Stimulated activated CD4-positive, alpha-beta T cell treated with anti-CD3 and anti-CD28 coated beads, Interleukin-4, amount 100 ng/mL, for 48 hours (primary cell): ENCODE results near the gene LARP1.
"Not testable (repeated sequence)": the region's sequence is repeated elsewhere in the genome, so short reads cannot be mapped to it uniquely, and the experiment has no call there.

Source experiments
- DNase-seq, 2 donors: peaks; one replicate each; pipeline ENCODE4 v3.0.0-alpha.2; 2020; ENCODE audit warnings: low read depth in 2 of 2

Gene LARP1

GRCh38 chr5:154734370-154735248 is 20.6 kb upstream of the LARP1 start:
- DNase-seq, result no peak

GRCh38 chr5:154735362-154735761 is 19.8 kb upstream of the LARP1 start:
- not testable (repeated sequence) for DNase-seq

GRCh38 chr5:154736372-154736771 is 18.8 kb upstream of the LARP1 start:
- DNase-seq, result not testable (repeated sequence)

GRCh38 chr5:154737667-154738320 is 17.4 kb upstream of the LARP1 start:
- DNase-seq, result no peak

- DNase-seq, result no peak
Observed at GRCh38 chr5:154740483-154740882, 14.7 kb upstream of the LARP1 start.

GRCh38 chr5:154740957-154741356 is 14.2 kb upstream of the LARP1 start:
- DNase-seq, result no peak

- no peak for DNase-seq
Observed at GRCh38 chr5:154741415-154741814, 13.8 kb upstream of the LARP1 start.

GRCh38 chr5:154743812-154744211 is 11.4 kb upstream of the LARP1 start:
- DNase-seq, result no peak

GRCh38 chr5:154745349-154745748 is 9.8 kb upstream of the LARP1 start:
- DNase-seq, result no peak

- no peak for DNase-seq
Observed at GRCh38 chr5:154749491-154749890, 5.7 kb upstream of the LARP1 start.

- DNase-seq, result not testable (repeated sequence)
Observed at GRCh38 chr5:154750641-154751040, 4.5 kb upstream of the LARP1 start.

- DNase-seq, result no peak
Observed at GRCh38 chr5:154751854-154752253, 3.3 kb upstream of the LARP1 start.

- DNase-seq, result no peak
Observed at GRCh38 chr5:154753792-154754191, 1.4 kb upstream of the LARP1 start.

GRCh38 chr5:154754460-154755360 is 467 bp upstream of the LARP1 start:
- DNase-seq, result peak; percentile 98 to 100

- DNase-seq, result peak in 1 of 2 donors; percentile 27
Observed at GRCh38 chr5:154756009-154756867, 1.1 kb downstream of the LARP1 start.

- DNase-seq, result peak; percentile 35 to 41
Observed at GRCh38 chr5:154756868-154757813, 2.0 kb downstream of the LARP1 start.

GRCh38 chr5:154757814-154758406 is 2.7 kb downstream of the LARP1 start:
- DNase-seq, result peak; percentile 27 to 45

GRCh38 chr5:154758493-154758892 is 3.3 kb downstream of the LARP1 start:
- no peak for DNase-seq

- DNase-seq, result no peak
Observed at GRCh38 chr5:154758977-154759376, 3.8 kb downstream of the LARP1 start.
